Measurements from ENCODE around the gene DPP10.

Gene DPP10

GRCh38 chr2:114526841-114527240, 84.4 kb downstream of the DPP10 start:
- TF ChIP-seq CTCF (IDR thresholded peaks at IDR 0.05; ENCODE audit: control insufficient read depth, extremely low read depth, insufficient read depth), result no peak
- DNase-seq (ENCODE audit: low read depth), result no peak
- H3K4me3 ChIP-seq (ENCODE audit: low read depth, low read length), result no peak overlapping the region

GRCh38 chr2:114527330-114527983, 85.0 kb downstream of the DPP10 start:
- TF ChIP-seq CTCF (IDR thresholded peaks at IDR 0.05; ENCODE audit: control insufficient read depth, extremely low read depth, insufficient read depth), result no peak
- H3K4me3 ChIP-seq (ENCODE audit: low read depth, low read length), result no peak overlapping the region
- DNase-seq (ENCODE audit: low read depth), result no peak

- TF ChIP-seq CTCF (IDR thresholded peaks at IDR 0.05; ENCODE audit: control insufficient read depth, extremely low read depth, insufficient read depth), result no peak
- H3K4me3 ChIP-seq (ENCODE audit: low read depth, low read length), result no peak overlapping the region
- no peak for DNase-seq (ENCODE audit: low read depth)
Measured at GRCh38 chr2:114534116-114535084, 92.0 kb downstream of the DPP10 start.

- no peak overlapping the region for H3K4me3 ChIP-seq (ENCODE audit: low read depth, low read length)
- DNase-seq (ENCODE audit: low read depth), result no peak
- no peak for TF ChIP-seq CTCF (IDR thresholded peaks at IDR 0.05; ENCODE audit: control insufficient read depth, extremely low read depth, insufficient read depth)
Measured at GRCh38 chr2:114537777-114538176, 95.3 kb downstream of the DPP10 start.

GRCh38 chr2:114542695-114543094, 100.3 kb downstream of the DPP10 start:
- no peak overlapping the region for H3K4me3 ChIP-seq (ENCODE audit: low read depth, low read length)
- no peak for DNase-seq (ENCODE audit: low read depth)
- TF ChIP-seq CTCF (IDR thresholded peaks at IDR 0.05; ENCODE audit: control insufficient read depth, extremely low read depth, insufficient read depth), result no peak

- TF ChIP-seq CTCF (IDR thresholded peaks at IDR 0.05; ENCODE audit: control insufficient read depth, extremely low read depth, insufficient read depth), result peak; percentile 52
- no peak overlapping the region for H3K4me3 ChIP-seq (ENCODE audit: low read depth, low read length)
- DNase-seq (ENCODE audit: low read depth), result peak; percentile 86
Measured at GRCh38 chr2:114543236-114543766, 100.9 kb downstream of the DPP10 start.
